ENCODE data around the gene SPPL2B. TPM values are rescaled to one million over a fixed set of nuclear protein-coding genes. Genes with fewer than 3 reads are reported as not detected.

The SPPL2B gene
- total RNA-seq, 1 experiment from 2014 or later, result 76.0 TPM

- no peaks in the 10 kb centered on the region for H3K4me1 ChIP-seq (ENCODE audit: control insufficient read depth, insufficient read depth, low read length)
- no peaks in the 10 kb centered on the region for H3K27me3 ChIP-seq (ENCODE audit: control insufficient read depth, insufficient read depth, low read length)
- no TSS peak for BruUV-seq (replicated peaks)
- no peak overlapping the region for H3K27ac ChIP-seq (ENCODE audit: low read length)
- intact Hi-C loops (cut with micrococcal nuclease; ENCODE audit: unreplicated experiment), result no loop called here
- ChIA-PET POLR2A (no interaction called here), CTCF (no interaction called here)
- H3K9me3 ChIP-seq (ENCODE audit: control insufficient read depth, insufficient read depth, low read depth, low read length), result no peaks in the 10 kb centered on the region
- DNase-seq (ENCODE audit: low read depth, low spot score), result no peak
- TF ChIP-seq SIN3A (IDR thresholded peaks at IDR 0.05; ENCODE audit: borderline replicate concordance, insufficient read depth, low read depth, low read length) (no peak), CTCF (IDR thresholded peaks at IDR 0.05) (no peak), REST (IDR thresholded peaks at IDR 0.05; ENCODE audit: insufficient read depth in 1 of 2, low read depth in 2 of 2, low read length in 1 of 2) (no peak), POLR2AphosphoS5 (IDR thresholded peaks at IDR 0.05; ENCODE audit: low read depth, low read length) (no peak), TCF7L2 (IDR thresholded peaks at IDR 0.05; ENCODE audit: low read depth, low read length) (no peak)
- no peak for ATAC-seq
- in situ Hi-C loops (cut with HindIII; ENCODE audit: low pct_unique_long_range_greater_than_20kb, low sequenced_read_pairs), result no loop called here
- no peaks in the 10 kb centered on the region for H3K36me3 ChIP-seq (ENCODE audit: control insufficient read depth, insufficient read depth, low read length)
- no peak overlapping the region for H3K4me3 ChIP-seq (ENCODE audit: low read depth in 2 of 2, low read length in 2 of 2)
Measured at GRCh38 chr19:2286402-2287140, 41.9 kb upstream of the SPPL2B start.

- CTCF ChIA-PET, result no interaction called here
- POLR2A ChIA-PET, result interaction anchor here (0.6 kb wide), 1 partner anchor 138 kb away, joined by 4 read pairs; no protein-coding TSS in a partner anchor
Measured at GRCh38 chr19:2287585-2288337, 40.7 kb upstream of the SPPL2B start.

More at GRCh38 chr19:2287585-2288337, 40.7 kb upstream of the SPPL2B start:
- intact Hi-C loops (cut with micrococcal nuclease; ENCODE audit: unreplicated experiment) (no loop called here), in situ Hi-C loops (cut with HindIII; ENCODE audit: low pct_unique_long_range_greater_than_20kb, low sequenced_read_pairs) (no loop called here)
- Histone ChIP-seq H3K9me3 (ENCODE audit: control insufficient read depth, insufficient read depth, low read depth, low read length) (no peaks in the 10 kb centered on the region), H3K4me3 (ENCODE audit: low read depth in 2 of 2, low read length in 2 of 2) (no peak overlapping the region), H3K27ac (ENCODE audit: low read length) (no peak overlapping the region), H3K27me3 (ENCODE audit: control insufficient read depth, insufficient read depth, low read length) (no peaks in the 10 kb centered on the region), H3K4me1 (ENCODE audit: control insufficient read depth, insufficient read depth, low read length) (no peaks in the 10 kb centered on the region), H3K36me3 (ENCODE audit: control insufficient read depth, insufficient read depth, low read length) (no peaks in the 10 kb centered on the region)
- no peak for DNase-seq (ENCODE audit: low read depth, low spot score)
- no peak for ATAC-seq
- no peak for TF ChIP-seq CTCF (IDR thresholded peaks at IDR 0.05)
- no peak for TF ChIP-seq REST (IDR thresholded peaks at IDR 0.05; ENCODE audit: insufficient read depth in 1 of 2, low read depth in 2 of 2, low read length in 1 of 2)
- TF ChIP-seq POLR2AphosphoS5 (IDR thresholded peaks at IDR 0.05; ENCODE audit: low read depth, low read length), result no peak
- TF ChIP-seq TCF7L2 (IDR thresholded peaks at IDR 0.05; ENCODE audit: low read depth, low read length), result no peak
- no peak for TF ChIP-seq SIN3A (IDR thresholded peaks at IDR 0.05; ENCODE audit: borderline replicate concordance, insufficient read depth, low read depth, low read length)
- BruUV-seq (replicated peaks), result no TSS peak

Data from Panc1 (cell line).